Tibial nerve (tissue), 4 donors: ENCODE measurements around the gene WFIKKN1. TPM values are rescaled to one million over a fixed set of nuclear protein-coding genes. Genes with fewer than 3 reads are reported as not detected.
A peak's percentile ranks its signal among the peaks of the same experiment; 100 is the strongest.

Experiments used
- DNase-seq, 2 donors: peaks; one replicate each; pipeline ENCODE4 v3.0.0-alpha.2; 2019; ENCODE audit warnings: low spot score in 2 of 2
- H3K27ac ChIP-seq, 4 donors: fragments of 200-600 bp; sonication (generic) in 3 of 4; one replicate each; pipeline ENCODE4 v1.5.1; 2017 to 2019; ENCODE audit warnings: mild to moderate bottlenecking in 1 of 4
- H3K27me3 ChIP-seq, 2 donors: fragments of 200-600 bp; sonication (generic) in 1 of 2; one replicate each; pipeline versions ENCODE4 v1.5.1 to v1.6.0; 2017 to 2019
- H3K36me3 ChIP-seq, 3 donors: fragments of 200-600 bp; sonication (generic); one replicate each; pipeline ENCODE4 v1.5.1; 2018 to 2019
- H3K4me1 ChIP-seq, 4 donors: fragments of 200-600 bp; sonication (generic) in 3 of 4; one replicate each; pipeline ENCODE4 v1.5.1; 2017 to 2019
- H3K4me3 ChIP-seq, 4 donors: fragments of 200-600 bp; sonication (generic) in 3 of 4; one replicate each; pipeline ENCODE4 v1.5.1; 2017 to 2019; ENCODE audit warnings: mild to moderate bottlenecking in 1 of 4, moderate library complexity in 1 of 4
- H3K9me3 ChIP-seq, 4 donors: fragments of 200-600 bp; sonication (generic) in 3 of 4; one replicate each; pipeline ENCODE4 v1.5.1; 2017 to 2019
- CTCF ChIP-seq, 5 experiments: fragments of 200-600 bp in 3 of 5; fragments of 450-650 bp in 2 of 5; sonication (generic) in 3 of 5; IDR thresholded peaks; one replicate each; pipeline ENCODE4 v1.5.1; 2016 to 2019; ENCODE audit warnings: antibody characterized with exemption in 5 of 5, mild to moderate bottlenecking in 3 of 5, moderate library complexity in 2 of 5
- EP300 ChIP-seq, 2 donors: sonication (generic); formaldehyde crosslinking; IDR thresholded peaks; one replicate each; pipeline ENCODE4 v1.6.1; 2017; ENCODE audit warnings: antibody characterized with exemption in 2 of 2, mild to moderate bottlenecking in 1 of 2
- POLR2A ChIP-seq, 2 donors: fragments of 450-650 bp; IDR thresholded peaks; one replicate each; pipeline ENCODE4 v1.6.1; 2017; ENCODE audit warnings: antibody characterized with exemption in 2 of 2, mild to moderate bottlenecking in 2 of 2, moderate library complexity in 2 of 2
- WGBS, 2 donors: methylation state at CpG; one replicate each; pipeline ENCODE4 v1.1.5; 2018; 5-methylcytosine and 5-hydroxymethylcytosine counted together
- total RNA-seq, 4 donors: library from RNA; depleted of rRNA; stranded (reverse); fragments of >200 nt; gene quantifications; one replicate each; pipeline ENCODE4 v1.1.0, GENCODE V29; 2016

Gene WFIKKN1
- total RNA-seq, 4 donors from 2014 or later, result 0.66 to 3.9 (median 1.8) TPM

- Histone ChIP-seq H3K36me3 (peaks cover 0 to 31% (median 0%) of the 10 kb centered on the region in 3 donors), H3K27me3 (no peaks in the 10 kb centered on the region), H3K9me3 (no peaks in the 10 kb centered on the region), H3K27ac (peak within 1 kb of the TSS; percentile 70 to 91 (median 90)), H3K4me3 (peak within 1 kb of the TSS; percentile 42 to 93 (median 66)), H3K4me1 (peaks cover 0 to 51% (median 21%) of the 10 kb centered on the region in 4 donors)
- peak; percentile 85 to 86 for DNase-seq
- WGBS, 2 donors, result 1 to 2% methylated on average over 42 to 57 of the region's 91 CpGs
- TF ChIP-seq EP300 (IDR thresholded peaks at IDR 0.05) (peak in 1 of 2 donors; percentile 86), CTCF (IDR thresholded peaks at IDR 0.05) (peak in 1 of 5 experiments; percentile 39), POLR2A (IDR thresholded peaks at IDR 0.05) (peak in 1 of 2 donors; percentile 70)
Measured at GRCh38 chr16:648781-649589, 18.2 kb downstream of the WFIKKN1 start, which contains the start of gene WDR90. WDR90 (plus strand) TSS chr16:649365; CDS start chr16:649417, 52 bp downstream.

GRCh38 chr16:649631-650030, 18.8 kb downstream of the WFIKKN1 start:
- peak overlapping the region in 3 of 4 donors; percentile 90 to 91 (median 90) for H3K27ac ChIP-seq
- H3K4me3 ChIP-seq, result peak overlapping the region; percentile 42 to 93 (median 66)
- whole genome bisulfite sequencing, 2 donors, result 0 to 8% methylated on average over 2 to 19 of the region's 44 CpGs
- no peaks in the 10 kb centered on the region for H3K9me3 ChIP-seq
- peaks cover 0 to 36% (median 0%) of the 10 kb centered on the region in 3 donors for H3K36me3 ChIP-seq
- no peaks in the 10 kb centered on the region for H3K27me3 ChIP-seq
- no peak for DNase-seq
- TF ChIP-seq CTCF (IDR thresholded peaks at IDR 0.05) (no peak), EP300 (IDR thresholded peaks at IDR 0.05) (no peak)
- peaks cover 0 to 46% (median 21%) of the 10 kb centered on the region in 4 donors for H3K4me1 ChIP-seq

GRCh38 chr16:651844-652243, 21.1 kb downstream of the WFIKKN1 start:
- Histone ChIP-seq H3K4me1 (peaks cover 0 to 30% (median 15%) of the 10 kb centered on the region in 4 donors), H3K27me3 (no peaks in the 10 kb centered on the region), H3K4me3 (no peak overlapping the region), H3K9me3 (no peaks in the 10 kb centered on the region), H3K27ac (no peak overlapping the region), H3K36me3 (peaks cover 0 to 53% (median 0%) of the 10 kb centered on the region in 3 donors)
- TF ChIP-seq POLR2A (IDR thresholded peaks at IDR 0.05) (no peak), CTCF (IDR thresholded peaks at IDR 0.05) (no peak), EP300 (IDR thresholded peaks at IDR 0.05) (no peak)
- no peak for DNase-seq
- WGBS, 2 donors, result 82 to 88% methylated on average over 13 to 20 of the region's 22 CpGs

- WGBS, 2 donors, result 73 to 80% methylated on average over 18 to 26 of the region's 28 CpGs
- Histone ChIP-seq H3K27ac (no peak overlapping the region), H3K4me1 (peaks cover 0 to 21% (median 10%) of the 10 kb centered on the region in 4 donors), H3K36me3 (peaks cover 0 to 60% (median 0%) of the 10 kb centered on the region in 3 donors), H3K4me3 (no peak overlapping the region), H3K27me3 (no peaks in the 10 kb centered on the region), H3K9me3 (no peaks in the 10 kb centered on the region)
- TF ChIP-seq EP300 (IDR thresholded peaks at IDR 0.05) (no peak), CTCF (IDR thresholded peaks at IDR 0.05) (no peak)
- no peak for DNase-seq
Measured at GRCh38 chr16:652454-653305, 21.9 kb downstream of the WFIKKN1 start.
